Right kidney (tissue), 9 donors: Measurements from ENCODE around the gene DNAJA2.
"Not testable (repeated sequence)": the region's sequence is repeated elsewhere in the genome, so short reads cannot be mapped to it uniquely, and the experiment has no call there.

Experiments used
- DNase-seq: peaks from one replicate; pipeline ENCODE4 v3.0.0-alpha.2; 2016
- long read RNA-seq, 8 donors: transcript quantifications; one replicate each; lab custom pipeline, GENCODE V29; 2026

Gene DNAJA2
- long read RNA-seq, donor 1, transcript DNAJA2-201 (9 exons, 3,122 nt), result major isoform, 19 of 25 reads
- long read RNA-seq, donor 1, partial matches to known transcripts, result 6 of 25 reads
- long read RNA-seq, donor 1, other reads (novel, unspliced or antisense), result 0 of 25 reads
- long read RNA-seq, donor 2, transcript DNAJA2-201 (9 exons, 3,122 nt), result major isoform, 28 of 28 reads
- long read RNA-seq, donor 2, partial matches to known transcripts, result 0 of 28 reads
- long read RNA-seq, donor 2, other reads (novel, unspliced or antisense), result 0 of 28 reads
- long read RNA-seq, donor 3, transcript DNAJA2-201 (9 exons, 3,122 nt), result major isoform, 20 of 20 reads
- long read RNA-seq, donor 3, partial matches to known transcripts, result 0 of 20 reads
- long read RNA-seq, donor 3, other reads (novel, unspliced or antisense), result 0 of 20 reads
- long read RNA-seq, donor 4, transcript DNAJA2-201 (9 exons, 3,122 nt), result major isoform, 26 of 49 reads
- long read RNA-seq, donor 4, partial matches to known transcripts, result 22 of 49 reads
- long read RNA-seq, donor 4, other reads (novel, unspliced or antisense), result 0 of 49 reads
- long read RNA-seq, donor 5, transcript DNAJA2-201 (9 exons, 3,122 nt), result major isoform, 28 of 29 reads
- long read RNA-seq, donor 5, partial matches to known transcripts, result 0 of 29 reads
- long read RNA-seq, donor 5, other reads (novel, unspliced or antisense), result 0 of 29 reads
- long read RNA-seq, donor 6, transcript DNAJA2-201 (9 exons, 3,122 nt), result major isoform, 21 of 36 reads
- long read RNA-seq, donor 6, partial matches to known transcripts, result 14 of 36 reads
- long read RNA-seq, donor 6, other reads (novel, unspliced or antisense), result 0 of 36 reads
- long read RNA-seq, donor 7, result 0 reads
- long read RNA-seq, donor 8, transcript DNAJA2-201 (9 exons, 3,122 nt), result major isoform, 33 of 55 reads
- long read RNA-seq, donor 8, partial matches to known transcripts, result 20 of 55 reads
- long read RNA-seq, donor 8, other reads (novel, unspliced or antisense), result 0 of 55 reads

GRCh38 chr16:46973207-46973995 lies at the start of gene DNAJA2:
TSS of gene DNAJA2 (minus strand) at chr16:46973674. CDS start at chr16:46973572, 102 bp downstream.
- DNase-seq, result peak; percentile 98

GRCh38 chr16:47019568-47019967 lies 46.1 kb upstream of the DNAJA2 start:
- DNase-seq, result no peak

GRCh38 chr16:47018223-47018891 lies 44.9 kb upstream of the DNAJA2 start:
- DNase-seq, result peak; percentile 23

- no peak for DNase-seq
These were observed 44.2 kb upstream of the DNAJA2 start for GRCh38 chr16:47017636-47018035.

GRCh38 chr16:47016700-47017133 lies 43.2 kb upstream of the DNAJA2 start:
- DNase-seq, result no peak

GRCh38 chr16:47013910-47014309 lies 40.4 kb upstream of the DNAJA2 start:
- DNase-seq, result no peak

GRCh38 chr16:47013172-47013571 lies 39.7 kb upstream of the DNAJA2 start:
- DNase-seq, result no peak

GRCh38 chr16:47010812-47011211 lies 37.3 kb upstream of the DNAJA2 start:
- DNase-seq, result not testable (repeated sequence)

GRCh38 chr16:47008612-47009011 lies 35.1 kb upstream of the DNAJA2 start:
- no peak for DNase-seq

GRCh38 chr16:47008174-47008573 lies 34.7 kb upstream of the DNAJA2 start:
- no peak for DNase-seq

- DNase-seq, result no peak
These were observed 31.2 kb upstream of the DNAJA2 start for GRCh38 chr16:47004652-47005051.

- DNase-seq, result not testable (repeated sequence)
These were observed 26.6 kb upstream of the DNAJA2 start for GRCh38 chr16:47000066-47000465.

- no peak for DNase-seq
These were observed 24.4 kb upstream of the DNAJA2 start for GRCh38 chr16:46997844-46998243.

GRCh38 chr16:46996952-46997458 lies 23.5 kb upstream of the DNAJA2 start:
- DNase-seq, result no peak

GRCh38 chr16:46996391-46996790 lies 22.9 kb upstream of the DNAJA2 start:
- no peak for DNase-seq

- DNase-seq, result no peak
These were observed 18.5 kb upstream of the DNAJA2 start for GRCh38 chr16:46991729-46992704.

GRCh38 chr16:46986896-46987295 lies 13.4 kb upstream of the DNAJA2 start:
- no peak for DNase-seq

GRCh38 chr16:46986438-46986837 lies 13.0 kb upstream of the DNAJA2 start:
- no peak for DNase-seq

GRCh38 chr16:46982335-46982734 lies 8.9 kb upstream of the DNAJA2 start:
- DNase-seq, result no peak

GRCh38 chr16:46980926-46981325 lies 7.5 kb upstream of the DNAJA2 start:
- DNase-seq, result no peak
